ENCODE data around the gene CYTH2. TPM values are rescaled to one million over a fixed set of nuclear protein-coding genes. Genes with fewer than 3 reads are reported as not detected.

The CYTH2 gene
- total and polyA plus RNA-seq, 2 experiments from 2014 or later = 41.1 to 60.4 TPM

GRCh38 chr19:48433337-48433736 is 35.8 kb upstream of the CYTH2 start:
- no peak overlapping the region for H2AFZ ChIP-seq
- H3K27ac Mint-ChIP-seq = no peak overlapping the region
- DNase-seq (ENCODE audit: low spot score) = peak; percentile 48
- no peak overlapping the region for H3K4me3 ChIP-seq
- ATAC-seq = peak; percentile 76
- H3K27me3 Mint-ChIP-seq (ENCODE audit: insufficient read depth, low read depth, poor library complexity) = peaks cover 8% of the 10 kb centered on the region
- H3K9me2 ChIP-seq (ENCODE audit: insufficient read depth) = no peaks in the 10 kb centered on the region
- H3K36me3 Mint-ChIP-seq (ENCODE audit: low read depth) = peaks cover 19% of the 10 kb centered on the region
- no peak overlapping the region for H3K4me3 Mint-ChIP-seq
- peaks cover 5% of the 10 kb centered on the region; the same call in 2 of the 3 replicates for H3K4me1 Mint-ChIP-seq
- H3K9me3 Mint-ChIP-seq = peaks cover 3% of the 10 kb centered on the region; the same call in 1 of the 3 replicates
- H3K79me2 ChIP-seq (replicated peaks; ENCODE audit: insufficient read depth) = no peaks in the 10 kb centered on the region
- no peaks in the 10 kb centered on the region for H4K20me1 ChIP-seq (replicated peaks; ENCODE audit: insufficient read depth)
- TF ChIP-seq POLR2AphosphoS5 (IDR thresholded peaks at IDR 0.05; ENCODE audit: low read depth) = no peak
- TF ChIP-seq CTCF (conservative IDR thresholded peaks at IDR 0.05; ENCODE audit: low read depth in 2 of 2) = peak in 1 of 2 experiments; percentile 12; a peak in 1 of 4 replicates
- TF ChIP-seq, protein P1, sequence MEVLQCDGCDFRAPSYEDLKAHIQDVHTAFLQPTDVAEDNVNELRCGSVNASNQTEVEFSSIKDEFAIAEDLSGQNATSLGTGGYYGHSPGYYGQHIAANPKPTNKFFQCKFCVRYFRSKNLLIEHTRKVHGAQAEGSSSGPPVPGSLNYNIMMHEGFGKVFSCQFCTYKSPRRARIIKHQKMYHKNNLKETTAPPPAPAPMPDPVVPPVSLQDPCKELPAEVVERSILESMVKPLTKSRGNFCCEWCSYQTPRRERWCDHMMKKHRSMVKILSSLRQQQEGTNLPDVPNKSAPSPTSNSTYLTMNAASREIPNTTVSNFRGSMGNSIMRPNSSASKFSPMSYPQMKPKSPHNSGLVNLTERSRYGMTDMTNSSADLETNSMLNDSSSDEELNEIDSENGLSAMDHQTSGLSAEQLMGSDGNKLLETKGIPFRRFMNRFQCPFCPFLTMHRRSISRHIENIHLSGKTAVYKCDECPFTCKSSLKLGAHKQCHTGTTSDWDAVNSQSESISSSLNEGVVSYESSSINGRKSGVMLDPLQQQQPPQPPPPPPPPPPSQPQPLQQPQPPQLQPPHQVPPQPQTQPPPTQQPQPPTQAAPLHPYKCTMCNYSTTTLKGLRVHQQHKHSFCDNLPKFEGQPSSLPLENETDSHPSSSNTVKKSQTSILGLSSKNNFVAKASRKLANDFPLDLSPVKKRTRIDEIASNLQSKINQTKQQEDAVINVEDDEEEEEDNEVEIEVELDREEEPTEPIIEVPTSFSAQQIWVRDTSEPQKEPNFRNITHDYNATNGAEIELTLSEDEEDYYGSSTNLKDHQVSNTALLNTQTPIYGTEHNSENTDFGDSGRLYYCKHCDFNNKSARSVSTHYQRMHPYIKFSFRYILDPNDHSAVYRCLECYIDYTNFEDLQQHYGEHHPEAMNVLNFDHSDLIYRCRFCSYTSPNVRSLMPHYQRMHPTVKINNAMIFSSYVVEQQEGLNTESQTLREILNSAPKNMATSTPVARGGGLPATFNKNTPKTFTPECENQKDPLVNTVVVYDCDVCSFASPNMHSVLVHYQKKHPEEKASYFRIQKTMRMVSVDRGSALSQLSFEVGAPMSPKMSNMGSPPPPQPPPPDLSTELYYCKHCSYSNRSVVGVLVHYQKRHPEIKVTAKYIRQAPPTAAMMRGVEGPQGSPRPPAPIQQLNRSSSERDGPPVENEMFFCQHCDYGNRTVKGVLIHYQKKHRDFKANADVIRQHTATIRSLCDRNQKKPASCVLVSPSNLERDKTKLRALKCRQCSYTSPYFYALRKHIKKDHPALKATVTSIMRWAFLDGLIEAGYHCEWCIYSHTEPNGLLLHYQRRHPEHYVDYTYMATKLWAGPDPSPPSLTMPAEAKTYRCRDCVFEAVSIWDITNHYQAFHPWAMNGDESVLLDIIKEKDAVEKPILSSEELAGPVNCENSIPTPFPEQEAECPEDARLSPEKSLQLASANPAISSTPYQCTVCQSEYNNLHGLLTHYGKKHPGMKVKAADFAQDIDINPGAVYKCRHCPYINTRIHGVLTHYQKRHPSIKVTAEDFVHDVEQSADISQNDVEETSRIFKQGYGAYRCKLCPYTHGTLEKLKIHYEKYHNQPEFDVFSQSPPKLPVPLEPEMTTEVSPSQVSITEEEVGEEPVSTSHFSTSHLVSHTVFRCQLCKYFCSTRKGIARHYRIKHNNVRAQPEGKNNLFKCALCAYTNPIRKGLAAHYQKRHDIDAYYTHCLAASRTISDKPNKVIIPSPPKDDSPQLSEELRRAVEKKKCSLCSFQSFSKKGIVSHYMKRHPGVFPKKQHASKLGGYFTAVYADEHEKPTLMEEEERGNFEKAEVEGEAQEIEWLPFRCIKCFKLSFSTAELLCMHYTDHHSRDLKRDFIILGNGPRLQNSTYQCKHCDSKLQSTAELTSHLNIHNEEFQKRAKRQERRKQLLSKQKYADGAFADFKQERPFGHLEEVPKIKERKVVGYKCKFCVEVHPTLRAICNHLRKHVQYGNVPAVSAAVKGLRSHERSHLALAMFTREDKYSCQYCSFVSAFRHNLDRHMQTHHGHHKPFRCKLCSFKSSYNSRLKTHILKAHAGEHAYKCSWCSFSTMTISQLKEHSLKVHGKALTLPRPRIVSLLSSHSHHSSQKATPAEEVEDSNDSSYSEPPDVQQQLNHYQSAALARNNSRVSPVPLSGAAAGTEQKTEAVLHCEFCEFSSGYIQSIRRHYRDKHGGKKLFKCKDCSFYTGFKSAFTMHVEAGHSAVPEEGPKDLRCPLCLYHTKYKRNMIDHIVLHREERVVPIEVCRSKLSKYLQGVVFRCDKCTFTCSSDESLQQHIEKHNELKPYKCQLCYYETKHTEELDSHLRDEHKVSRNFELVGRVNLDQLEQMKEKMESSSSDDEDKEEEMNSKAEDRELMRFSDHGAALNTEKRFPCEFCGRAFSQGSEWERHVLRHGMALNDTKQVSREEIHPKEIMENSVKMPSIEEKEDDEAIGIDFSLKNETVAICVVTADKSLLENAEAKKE (CRISPR knock-in tag; IDR thresholded peaks at IDR 0.05) = no peak
- TF ChIP-seq ZNF114 (CRISPR knock-in tag; IDR thresholded peaks at IDR 0.05) = no peak
- H3K4me1 ChIP-seq (ENCODE audit: insufficient read depth) = no peaks in the 10 kb centered on the region
- peaks cover 3% of the 10 kb centered on the region; the same call in 1 of the 2 replicates for H3K36me3 ChIP-seq (ENCODE audit: insufficient read depth)
- H3K27me3 ChIP-seq (ENCODE audit: insufficient read depth) = no peaks in the 10 kb centered on the region
- H3K27ac ChIP-seq (ENCODE audit: low read depth) = no peak overlapping the region
- no peak overlapping the region for H3K4me2 ChIP-seq
- H3F3A ChIP-seq (replicated peaks; ENCODE audit: low read depth) = 0 out of 2 replicates have a peak, but pooled peaks cover 2% of the 10 kb centered on the region

Data from GM23338 (cell line).